ENCODE measurements around the gene GABBR2. TPM values are rescaled to one million over a fixed set of nuclear protein-coding genes. Genes with fewer than 3 reads are reported as not detected.
A peak's percentile ranks its signal among the peaks of the same experiment; 100 is the strongest.

Gene GABBR2
- total and polyA plus RNA-seq, 12 donors, result under 0.01 to 1.3 (median 0.45) TPM

DNA sequence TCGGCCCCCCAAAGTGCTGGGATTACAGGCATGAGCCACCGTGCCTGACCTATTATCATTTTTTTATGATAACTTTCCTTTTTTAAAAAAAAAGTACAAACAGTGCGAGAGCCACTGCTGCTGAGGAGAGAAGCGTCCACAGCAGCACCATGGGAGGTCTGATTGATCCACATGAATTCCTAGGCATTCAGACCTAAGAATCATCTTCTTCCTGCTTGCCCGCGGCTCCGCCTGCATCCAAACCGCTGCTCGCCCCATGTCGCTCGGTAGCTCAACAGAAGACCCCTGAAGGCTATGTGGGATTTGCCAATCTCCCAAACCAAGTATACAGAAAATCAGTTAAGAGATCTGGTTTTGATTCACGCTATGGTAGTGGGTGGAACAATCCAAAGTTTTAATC is 102.0 kb downstream of the GABBR2 start:
- TF ChIP-seq CTCF (IDR thresholded peaks at IDR 0.05), result no peak
- 86 to 93% methylated on average over 12 of the region's 12 CpGs for WGBS, 2 donors
- no peaks in the 10 kb centered on the region for H3K36me3 ChIP-seq

DNA sequence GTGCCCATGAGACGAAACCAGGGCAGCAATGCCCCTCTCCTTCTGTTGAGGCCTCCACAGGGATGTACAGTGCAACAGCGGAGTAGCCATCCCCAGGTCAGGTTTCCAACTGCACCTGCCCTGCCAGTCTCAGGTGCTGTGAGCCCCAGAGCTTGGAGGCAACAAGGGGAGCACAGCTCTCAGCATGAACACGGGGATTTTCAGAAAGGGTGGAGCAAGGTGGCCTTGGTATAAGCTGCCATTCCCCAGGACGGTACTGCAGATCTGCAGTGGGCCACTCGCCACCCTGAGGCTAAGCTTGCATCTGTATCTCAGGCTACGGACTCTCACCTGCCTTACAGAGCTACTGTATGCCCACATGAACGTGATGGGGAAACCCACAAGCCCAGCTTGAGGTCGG is 103.6 kb downstream of the GABBR2 start:
- ATAC-seq (no peak), DNase-seq (no peak)
- no peak overlapping the region for H3K27ac ChIP-seq

More for the DNA sequence above, 102.0 kb downstream of the GABBR2 start:
- Histone ChIP-seq H3K27ac (no peak overlapping the region), H3K27me3 (peaks cover 0 to 5% (median 0%) of the 10 kb centered on the region in 7 donors), H3K4me3 (no peak overlapping the region), H3K9me3 (no peaks in the 10 kb centered on the region), H3K4me1 (peaks cover 0 to 18% (median 3%) of the 10 kb centered on the region in 9 donors)
- ATAC-seq (no peak), DNase-seq (no peak)
- intact Hi-C loops (cut with DNase I), result no loop called here

GRCh38 chr9:98603821-98604383 is 104.8 kb downstream of the GABBR2 start:
- DNase-seq, result no peak
- H3K36me3 ChIP-seq, result no peaks in the 10 kb centered on the region
- peaks cover 0 to 18% (median 3%) of the 10 kb centered on the region in 9 donors for H3K4me1 ChIP-seq
- peaks cover 0 to 6% (median 0%) of the 10 kb centered on the region in 7 donors for H3K27me3 ChIP-seq
- WGBS, 2 donors, result 74 to 78% methylated on average over 13 of the region's 13 CpGs
- H3K4me3 ChIP-seq, result no peak overlapping the region
- H3K9me3 ChIP-seq, result no peaks in the 10 kb centered on the region
- peak in 4 of 8 donors; percentile 20 to 73 (median 66) for ATAC-seq
- intact Hi-C loops (cut with DNase I), result no loop called here
- peak overlapping the region in 2 of 10 donors; percentile 3 to 41 for H3K27ac ChIP-seq
- no peak for TF ChIP-seq CTCF (IDR thresholded peaks at IDR 0.05)

More for the DNA sequence above, 103.6 kb downstream of the GABBR2 start:
- Histone ChIP-seq H3K4me3 (no peak overlapping the region), H3K4me1 (peaks cover 0 to 18% (median 3%) of the 10 kb centered on the region in 9 donors), H3K36me3 (no peaks in the 10 kb centered on the region), H3K9me3 (no peaks in the 10 kb centered on the region), H3K27me3 (peaks cover 0 to 5% (median 0%) of the 10 kb centered on the region in 7 donors)
- intact Hi-C loops (cut with DNase I), result no loop called here
- TF ChIP-seq CTCF (IDR thresholded peaks at IDR 0.05), result no peak
- 85 to 86% methylated on average over 8 of the region's 8 CpGs for WGBS, 2 donors

DNA sequence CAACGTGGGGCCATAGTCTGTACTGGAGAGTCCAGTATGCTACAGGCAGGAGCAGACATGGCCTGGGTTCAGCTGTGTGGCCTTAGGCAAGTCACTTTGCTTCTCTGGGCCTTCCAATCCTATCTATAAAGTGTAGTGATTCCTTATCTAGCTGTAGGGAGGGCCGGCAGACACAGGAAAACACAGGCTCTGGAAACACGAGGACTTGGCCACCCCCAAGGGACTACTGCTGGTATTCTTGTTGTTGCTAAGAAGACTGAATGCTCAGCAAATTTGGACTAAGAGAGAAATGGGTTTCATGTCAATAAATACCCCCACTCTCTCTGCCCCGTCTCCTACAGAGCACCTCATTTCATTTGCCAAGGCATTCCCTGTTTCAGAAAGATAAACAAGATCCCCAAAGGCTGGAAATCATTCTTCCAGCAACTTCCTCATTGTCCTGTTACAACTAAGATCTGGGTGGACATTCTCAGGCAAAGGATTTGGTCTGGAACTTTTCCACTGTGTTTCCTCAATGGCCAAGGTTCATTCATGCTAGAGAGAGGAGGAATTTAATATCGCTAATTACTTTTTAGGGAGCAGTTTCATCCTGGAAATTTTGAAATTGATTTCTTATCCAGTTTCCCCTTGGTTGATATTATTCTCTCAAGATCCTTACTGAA is 105.8 kb downstream of the GABBR2 start:
- peak overlapping the region in 3 of 10 donors; percentile 3 to 41 (median 13) for H3K27ac ChIP-seq
- ATAC-seq, result peak in 2 of 8 donors; percentile 13 to 21

More for the DNA sequence above, 105.8 kb downstream of the GABBR2 start:
- no peaks in the 10 kb centered on the region for H3K9me3 ChIP-seq
- peaks cover 0 to 18% (median 3%) of the 10 kb centered on the region in 9 donors for H3K4me1 ChIP-seq
- 31 to 39% methylated on average over 5 of the region's 5 CpGs for WGBS, 2 donors
- no peak overlapping the region for H3K4me3 ChIP-seq
- H3K27me3 ChIP-seq, result peaks cover 0 to 11% (median 0%) of the 10 kb centered on the region in 7 donors
- DNase-seq, result no peak
- no peak for TF ChIP-seq CTCF (IDR thresholded peaks at IDR 0.05)
- intact Hi-C loops (cut with DNase I), result no loop called here
- no peaks in the 10 kb centered on the region for H3K36me3 ChIP-seq
